ENCODE results near the gene AANAT. TPM values are rescaled to one million over a fixed set of nuclear protein-coding genes. Genes with fewer than 3 reads are reported as not detected.
A peak's percentile ranks its signal among the peaks of the same experiment; 100 is the strongest.

The AANAT gene
- polyA plus RNA-seq, 5 donors, result 0.05 to 0.22 (median 0.19) TPM; not detected in 2

DNA sequence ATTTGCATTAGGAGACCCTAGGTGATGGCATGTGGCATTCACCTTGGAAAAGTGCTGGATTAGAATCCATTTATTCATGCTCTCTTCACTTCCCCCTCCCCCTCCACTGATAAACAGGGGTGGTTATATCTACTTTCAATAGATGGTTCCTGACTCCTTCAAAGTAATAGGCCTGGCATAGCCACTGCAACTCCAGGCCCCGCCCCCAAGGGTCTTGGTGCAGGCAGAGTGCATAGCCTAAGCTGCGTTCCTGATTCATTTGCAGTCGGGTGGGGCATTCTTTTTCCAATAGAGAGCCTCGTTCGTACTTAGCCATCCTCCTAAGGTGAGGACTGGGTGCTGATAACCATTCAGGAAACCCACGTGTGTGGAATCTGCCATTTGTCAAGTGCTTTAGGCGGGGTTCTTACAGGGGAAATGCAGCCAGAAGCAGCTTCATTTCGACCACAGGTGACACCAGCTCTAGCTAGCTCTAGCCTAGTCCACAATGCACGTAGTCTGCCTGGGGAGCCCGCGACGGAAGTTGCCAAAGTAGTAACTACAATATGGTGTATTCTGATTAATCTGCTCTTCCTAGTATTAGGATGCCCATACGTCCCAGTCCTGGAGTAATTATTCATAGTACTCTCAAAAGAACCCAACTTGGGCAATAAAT, 25.6 kb upstream of the AANAT start:
- no peak for DNase-seq

DNA sequence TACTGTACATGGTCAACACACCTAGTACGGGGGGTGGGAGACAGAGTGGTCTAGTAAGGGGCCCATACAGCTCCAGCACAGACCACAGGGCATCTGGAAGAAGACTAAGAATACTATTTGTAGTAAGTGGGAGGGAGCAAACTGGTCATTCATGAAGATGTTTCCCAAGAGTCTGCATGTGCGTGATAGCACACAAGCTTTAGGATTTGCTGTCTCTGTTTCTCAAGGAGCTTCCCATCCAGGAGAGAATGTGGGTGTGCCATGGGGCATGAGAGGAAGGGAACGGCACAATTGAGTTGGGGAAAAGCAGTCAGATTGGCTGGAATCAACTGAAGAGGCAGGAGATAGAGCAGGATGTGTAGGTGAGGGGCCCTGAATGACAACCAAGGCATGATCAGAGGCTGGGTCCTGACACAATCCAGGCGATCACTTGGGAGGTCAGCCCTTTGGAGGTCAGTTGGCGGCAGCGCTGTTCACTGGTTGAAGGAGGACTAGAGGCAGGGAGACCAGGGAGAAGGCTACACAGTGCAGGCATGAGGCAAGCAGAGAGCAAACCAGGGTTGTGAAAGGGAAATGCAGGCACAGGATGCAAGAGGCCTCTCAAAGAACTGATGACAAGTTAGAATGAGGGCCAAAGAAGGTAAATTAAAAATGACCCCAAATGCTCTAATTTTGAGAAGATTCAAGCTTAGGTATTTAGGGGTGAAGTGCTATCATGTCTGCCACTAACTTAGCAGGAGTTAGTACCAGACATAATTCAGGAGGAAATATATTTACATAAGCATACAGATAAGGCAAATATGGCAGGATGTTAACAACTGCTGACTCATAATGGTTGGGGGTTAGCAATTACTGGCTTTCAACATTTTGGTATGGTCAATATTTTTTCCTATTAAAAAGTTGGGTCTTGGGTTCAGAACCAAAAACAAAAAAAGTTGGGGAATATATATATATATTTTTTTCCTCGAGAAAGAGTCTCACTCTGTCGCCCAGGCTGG, 24.8 kb upstream of the AANAT start:
- DNase-seq, result no peak

DNA sequence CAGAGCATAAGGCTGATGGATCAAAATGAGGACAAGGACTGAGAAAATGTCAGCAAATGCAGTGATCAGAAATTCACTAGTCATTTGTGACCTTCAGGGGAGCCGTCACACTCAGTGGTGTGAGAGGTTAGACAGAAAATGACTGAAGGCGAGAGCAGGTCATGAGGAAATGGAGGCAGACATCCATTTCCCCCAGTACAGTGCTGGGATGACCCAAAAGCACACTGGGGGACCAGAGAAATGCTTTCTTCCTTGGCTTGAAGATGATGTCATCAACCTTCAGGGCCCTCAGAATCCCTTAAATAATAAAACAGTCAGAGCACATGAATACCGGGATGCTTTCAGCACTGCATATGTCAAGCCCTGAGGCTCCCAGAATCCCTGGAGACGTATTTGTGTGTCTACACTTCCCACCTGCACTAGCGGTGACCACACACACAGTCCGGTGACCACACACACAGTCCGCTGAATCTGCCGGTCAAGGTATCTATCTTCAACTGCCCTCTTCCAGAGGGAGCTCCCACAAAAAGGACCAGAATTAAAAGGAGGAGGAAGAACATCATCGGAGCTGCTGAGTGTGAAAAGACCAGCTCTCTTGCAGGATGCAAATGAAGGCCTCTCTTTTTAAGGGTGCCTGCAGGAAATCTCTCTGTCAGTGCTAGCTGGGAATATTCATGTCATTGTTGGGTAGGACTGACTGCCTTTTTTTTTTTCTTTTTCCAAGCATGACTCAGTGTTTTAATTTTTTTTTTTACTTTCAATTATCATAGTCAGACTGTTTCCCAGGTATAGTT, 22.7 kb upstream of the AANAT start:
- DNase-seq, result no peak

DNA sequence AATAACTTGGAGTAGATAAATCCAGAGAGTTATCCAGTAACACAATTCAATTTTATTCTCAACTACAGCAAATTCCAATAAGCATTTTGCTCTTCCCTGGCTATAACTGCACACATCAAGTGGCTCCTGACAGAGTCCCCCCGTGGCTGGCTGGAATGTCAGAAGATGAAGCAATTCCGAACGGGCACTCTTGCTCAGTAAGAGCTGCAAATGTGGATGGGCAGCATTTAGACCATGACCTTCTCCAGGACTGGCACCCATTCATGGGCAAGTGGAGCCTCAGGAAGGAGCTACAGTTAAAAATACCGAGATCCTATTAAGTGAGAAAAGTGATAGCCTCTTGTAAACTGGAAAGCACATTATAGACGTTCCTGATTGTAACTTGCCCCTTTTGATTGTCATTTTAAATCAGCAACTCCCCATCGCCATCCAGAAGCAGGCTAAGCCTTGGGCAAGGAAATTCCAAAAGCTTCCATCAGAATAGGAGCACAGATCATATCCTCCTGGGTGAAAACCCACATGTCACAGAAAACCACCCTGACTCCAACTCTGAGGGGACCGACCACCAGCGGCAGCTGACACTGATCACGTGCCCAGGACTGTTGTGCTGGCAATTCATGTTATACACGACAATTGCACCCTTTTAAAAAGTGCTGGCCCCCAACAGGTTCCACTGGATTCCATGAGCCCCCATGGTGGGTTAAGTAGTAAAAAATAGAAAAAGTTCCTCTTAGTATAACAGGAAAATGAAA, 21.5 kb upstream of the AANAT start:
- DNase-seq, result no peak

DNA sequence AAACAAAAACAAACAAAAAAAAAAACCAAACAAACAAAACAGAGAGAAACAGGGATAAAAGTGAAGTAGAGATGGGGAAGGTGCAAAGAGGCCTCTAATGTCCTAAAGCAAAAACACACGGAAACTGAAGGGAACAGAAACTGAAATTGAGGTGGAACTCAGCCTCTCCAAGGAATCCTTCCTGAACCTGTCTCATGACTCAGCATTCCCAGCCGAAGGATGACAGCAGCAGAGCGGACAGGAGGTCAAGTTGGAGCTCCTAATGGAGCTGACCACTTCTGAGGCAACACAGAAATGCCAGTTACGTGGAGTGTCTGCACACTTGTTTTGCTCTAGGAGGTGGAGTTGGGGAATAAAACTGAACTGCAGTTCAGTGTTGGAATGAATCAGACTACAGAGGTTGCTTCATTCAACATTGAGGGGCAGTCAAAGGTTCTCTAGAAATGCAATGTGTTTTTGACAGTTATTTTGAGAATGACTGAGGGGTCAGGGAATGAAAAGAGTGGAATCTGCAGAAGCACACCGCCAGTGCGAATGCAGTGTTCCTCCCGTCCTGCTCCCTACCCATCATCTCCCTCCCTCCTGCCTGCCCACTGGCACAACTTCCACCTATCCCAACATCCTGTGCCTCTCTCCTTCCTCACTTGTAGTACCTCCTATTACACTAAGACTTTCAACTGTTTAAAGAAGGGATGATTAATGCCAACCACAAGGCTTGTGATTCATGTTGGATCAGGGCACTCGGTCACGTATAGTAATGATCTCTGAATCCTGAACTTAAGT, 20.8 kb upstream of the AANAT start:
- no peak for DNase-seq

DNA sequence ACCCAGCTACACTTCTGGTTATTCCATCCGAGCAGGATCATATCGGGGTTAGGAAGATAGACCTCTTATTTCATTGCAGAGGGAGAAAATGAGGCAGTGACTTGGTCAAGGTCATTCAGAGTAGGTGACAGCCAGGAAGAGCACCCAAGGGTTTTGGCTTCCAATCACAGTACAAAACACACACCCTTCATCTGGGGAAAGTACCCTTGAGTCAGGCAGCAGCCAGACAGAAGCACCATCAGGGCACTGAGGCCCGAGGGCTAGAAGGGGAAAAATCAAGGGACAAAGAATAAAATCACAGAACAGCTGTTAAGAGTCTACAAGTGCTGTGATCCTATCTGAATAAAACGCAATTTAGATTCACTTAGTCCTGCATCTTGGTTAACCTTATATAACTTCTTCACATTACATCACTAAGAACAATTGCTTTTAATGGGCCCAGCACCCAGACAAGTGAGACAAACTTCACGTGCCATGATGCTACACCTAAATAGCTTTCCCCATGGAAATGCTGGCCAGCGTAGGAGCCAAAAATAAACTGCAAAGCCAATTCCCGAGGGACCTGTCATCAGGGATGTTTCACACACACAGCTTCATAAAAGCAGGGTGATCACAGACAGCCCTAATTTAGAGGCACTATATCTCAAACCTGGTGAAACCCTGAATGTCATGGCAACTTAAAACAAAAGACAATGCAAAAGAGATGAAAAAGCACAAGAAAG, 19.3 kb upstream of the AANAT start:
- DNase-seq, result no peak

DNA sequence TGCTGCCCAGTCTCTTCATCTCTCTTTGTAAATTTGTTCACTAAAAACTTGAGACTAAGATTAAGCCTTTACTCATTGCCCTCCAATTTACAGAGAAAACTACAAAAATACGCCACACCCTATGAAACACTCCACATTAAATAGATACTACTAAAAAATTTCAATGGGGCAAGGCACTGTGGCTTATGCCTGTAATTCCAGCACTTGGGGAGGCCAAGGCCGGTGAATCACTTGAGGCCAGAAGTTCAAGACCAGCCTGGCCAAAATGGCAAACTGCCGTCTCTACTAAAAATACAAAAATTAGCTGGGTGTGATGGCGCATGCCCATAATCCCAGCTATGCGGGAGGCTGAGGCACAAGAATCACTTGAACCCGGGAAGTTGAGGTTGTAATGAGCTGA, 18.3 kb upstream of the AANAT start:
- no peak for DNase-seq

DNA sequence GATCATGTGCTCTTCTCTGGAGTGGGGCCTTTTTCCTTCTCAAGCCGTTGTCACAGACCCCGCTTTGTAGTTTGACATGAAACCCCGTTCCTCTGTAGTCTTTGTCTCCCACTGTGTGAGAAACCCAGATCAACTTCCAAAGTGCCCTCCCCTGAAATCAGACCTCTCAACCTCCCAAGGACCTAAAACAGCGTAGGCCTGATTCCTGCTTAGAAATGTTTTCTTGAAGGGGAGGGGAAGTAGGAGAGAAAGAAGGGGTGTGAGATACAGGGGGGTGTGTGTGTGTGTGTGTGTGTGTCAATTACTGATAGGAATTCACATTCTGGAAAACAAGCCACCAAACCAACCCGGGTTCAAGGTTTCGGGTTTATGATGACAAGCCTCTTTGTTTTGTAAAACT, 15.9 kb upstream of the AANAT start:
- DNase-seq, result no peak

DNA sequence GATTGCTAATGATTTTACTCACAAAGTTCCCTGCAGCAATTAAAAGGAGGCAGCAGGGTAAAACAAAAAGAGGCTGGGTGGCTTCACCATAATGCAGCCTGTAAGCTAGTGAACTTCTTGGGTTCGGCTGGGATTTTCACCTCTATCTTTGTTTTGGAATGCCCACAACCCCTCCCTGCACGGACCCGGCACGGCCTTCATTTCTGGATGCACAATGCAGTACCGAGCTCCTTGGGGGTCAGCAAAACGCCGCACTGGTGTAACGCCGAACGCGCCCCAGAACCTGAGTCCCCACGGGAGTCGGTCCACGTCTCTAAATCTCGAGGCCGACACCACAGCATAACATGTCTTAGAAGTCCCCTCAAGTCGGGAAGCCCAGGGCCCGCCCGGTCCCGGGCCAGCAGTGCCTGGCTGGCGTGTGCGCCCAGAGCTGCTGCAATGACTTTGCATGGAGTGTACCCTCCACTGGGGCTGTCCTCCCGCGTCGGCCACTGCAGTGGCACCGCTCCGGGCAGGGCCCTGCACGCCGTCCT, 15.2 kb upstream of the AANAT start:
- DNase-seq, result no peak

DNA sequence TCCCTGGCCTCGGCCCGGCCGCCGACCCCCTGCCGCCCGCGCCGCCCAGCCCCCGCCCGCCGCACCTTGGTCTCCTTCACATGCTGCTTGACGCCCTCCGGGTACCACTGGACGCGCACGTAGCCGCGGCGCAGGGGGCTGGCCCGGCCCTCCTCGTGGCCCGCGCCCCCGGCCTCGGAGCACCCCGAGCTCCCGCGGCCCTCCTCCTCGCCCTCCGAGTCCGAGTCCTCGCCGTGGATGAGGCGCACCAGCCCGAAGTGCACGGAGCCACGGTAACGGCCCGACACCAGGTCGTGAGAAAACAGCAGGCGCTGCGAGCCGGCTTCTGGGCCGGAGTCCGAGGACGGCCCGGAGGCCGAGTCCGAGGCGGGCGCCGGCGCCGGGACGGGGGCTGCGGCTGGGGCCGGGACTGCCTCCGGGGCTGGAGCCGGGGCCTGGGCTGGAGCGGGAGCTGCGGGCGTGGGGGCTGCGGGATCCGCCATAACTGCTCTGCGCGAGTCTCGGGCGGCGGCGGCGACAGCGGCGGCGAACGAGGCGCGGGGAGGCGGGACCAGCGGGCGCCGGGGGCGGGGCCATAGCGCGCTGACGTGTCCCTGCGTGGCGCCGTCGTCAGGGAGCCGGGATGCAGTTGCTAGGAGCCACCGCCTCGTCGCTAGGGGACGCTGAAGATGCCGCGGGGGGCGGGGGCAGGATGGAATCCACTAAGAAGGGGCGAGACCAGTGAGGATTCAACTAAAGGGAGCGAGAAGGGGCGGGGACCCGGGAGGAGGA, 14.6 kb upstream of the AANAT start, which contains the start of gene UBE2O:
Gene UBE2O (minus strand): TSS at position 493 of the 771 bp plus-strand sequence. CDS start 11 bp downstream, at position 482.
- peak; percentile 76 to 79 for DNase-seq

DNA sequence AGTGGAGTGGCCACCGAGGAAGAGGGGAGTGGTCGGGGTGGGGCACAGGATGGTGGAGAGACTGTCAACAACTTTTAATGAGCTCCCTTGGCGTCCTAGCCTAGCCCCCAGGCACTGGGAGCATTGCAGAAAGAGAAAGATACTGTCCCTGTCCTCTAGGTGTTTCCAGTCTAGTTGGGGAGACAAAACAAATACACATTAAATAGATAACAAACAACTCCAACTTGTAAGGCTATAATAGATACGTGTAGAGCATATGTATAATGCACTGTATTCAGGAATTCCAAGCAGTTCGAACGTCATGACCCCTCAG, 14.0 kb upstream of the AANAT start:
- no peak for DNase-seq

DNA sequence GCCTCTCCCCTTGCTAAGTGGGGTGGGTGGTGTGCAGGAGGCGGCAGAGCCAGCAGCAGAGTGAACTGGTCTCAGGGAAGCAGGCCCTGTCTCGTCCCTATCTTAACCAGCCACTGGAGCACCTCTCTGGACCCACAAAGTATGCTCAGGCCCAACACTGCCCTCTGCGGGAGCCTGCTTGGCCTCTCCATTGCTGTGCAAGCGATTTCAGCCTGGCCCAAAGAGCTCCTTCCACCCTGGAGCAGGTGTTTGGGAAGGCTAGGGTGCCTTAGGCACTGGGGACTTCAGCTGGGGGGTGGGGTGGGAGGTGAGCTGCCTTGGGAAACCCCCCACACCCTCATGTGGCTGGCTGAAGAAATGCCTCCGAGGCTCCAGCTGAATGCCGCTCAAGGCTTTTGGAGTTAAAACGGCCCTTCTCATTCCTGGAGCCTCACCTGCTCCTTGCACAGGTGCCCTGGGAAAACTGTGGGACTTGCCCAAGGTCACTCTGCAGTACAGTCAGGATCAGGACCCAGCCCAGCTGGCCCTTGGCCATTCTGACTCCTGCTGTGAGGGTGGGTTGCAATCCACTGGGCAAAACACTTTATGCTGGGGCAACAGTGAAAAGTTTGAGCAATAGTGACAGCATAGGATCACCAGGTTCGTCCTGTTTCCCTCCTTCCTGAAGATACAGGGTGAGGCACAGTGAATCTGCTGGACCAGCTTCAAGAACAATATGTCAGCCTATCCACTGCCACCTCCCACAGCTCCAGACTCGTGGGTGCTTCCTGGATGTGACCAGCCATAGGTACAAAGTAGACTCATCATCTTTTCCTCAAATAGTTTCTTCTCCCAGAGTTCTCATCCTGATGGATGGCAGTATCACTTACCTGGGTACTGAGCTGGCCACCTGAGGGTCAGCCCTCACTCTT, 8.6 kb upstream of the AANAT start:
- no peak for DNase-seq

DNA sequence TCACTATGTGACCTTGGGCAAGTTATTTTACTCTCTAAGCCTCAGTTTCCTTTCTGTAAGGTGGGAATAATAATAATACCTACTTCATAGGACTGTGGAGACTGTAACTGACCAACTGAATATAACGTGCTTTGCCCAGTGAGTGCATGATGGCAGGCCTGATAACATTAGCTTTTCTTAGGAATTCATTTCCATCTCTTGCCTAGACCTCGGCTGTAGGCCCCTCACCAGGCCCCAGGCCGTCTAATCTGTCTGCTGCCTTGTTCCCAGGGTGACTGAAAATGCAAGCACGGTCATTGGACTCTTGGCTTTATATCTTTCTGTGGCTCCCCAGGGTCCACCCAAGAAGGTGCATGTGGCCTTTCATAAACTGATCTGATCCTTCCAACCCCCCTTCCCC, 7.7 kb upstream of the AANAT start:
- DNase-seq, result no peak

DNA sequence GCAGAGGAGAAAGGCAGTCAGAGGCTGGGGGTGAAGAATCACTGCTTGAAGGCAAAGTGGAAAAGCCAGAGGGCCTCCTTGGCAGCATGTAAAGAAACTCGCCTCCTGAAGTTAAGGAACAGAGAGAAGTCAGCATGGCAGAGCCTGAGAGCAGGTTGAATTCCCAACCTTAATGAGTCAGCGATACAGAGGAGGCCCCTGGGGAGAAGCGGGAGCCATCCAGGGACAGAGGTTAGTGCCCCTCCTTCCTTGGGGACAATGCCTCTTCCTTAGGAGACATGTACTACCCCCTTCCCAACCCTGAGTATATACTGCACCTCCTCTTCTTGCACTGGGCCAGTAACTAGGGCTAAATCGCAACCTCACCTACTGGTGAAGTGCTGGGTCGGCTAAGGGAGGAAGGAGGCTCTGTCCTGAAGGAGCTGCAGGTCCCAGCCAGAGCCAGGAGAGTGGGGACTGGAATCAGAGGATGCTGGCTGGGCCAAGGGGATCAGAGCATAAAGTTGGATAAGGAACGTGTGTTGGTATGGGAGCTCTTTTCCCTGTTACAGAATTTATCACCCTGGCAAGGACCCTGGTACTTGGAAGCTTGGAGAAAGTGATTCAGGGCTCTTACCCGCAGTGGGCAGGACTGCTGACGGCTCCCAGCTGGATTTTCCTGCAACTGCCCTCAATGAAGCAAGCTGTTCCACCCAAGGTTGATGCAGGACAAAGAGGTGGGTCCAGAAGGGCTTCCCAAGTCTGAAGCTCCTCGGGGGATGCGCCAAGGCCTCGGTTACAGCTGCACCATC, 5.4 kb upstream of the AANAT start:
- no peak for DNase-seq

DNA sequence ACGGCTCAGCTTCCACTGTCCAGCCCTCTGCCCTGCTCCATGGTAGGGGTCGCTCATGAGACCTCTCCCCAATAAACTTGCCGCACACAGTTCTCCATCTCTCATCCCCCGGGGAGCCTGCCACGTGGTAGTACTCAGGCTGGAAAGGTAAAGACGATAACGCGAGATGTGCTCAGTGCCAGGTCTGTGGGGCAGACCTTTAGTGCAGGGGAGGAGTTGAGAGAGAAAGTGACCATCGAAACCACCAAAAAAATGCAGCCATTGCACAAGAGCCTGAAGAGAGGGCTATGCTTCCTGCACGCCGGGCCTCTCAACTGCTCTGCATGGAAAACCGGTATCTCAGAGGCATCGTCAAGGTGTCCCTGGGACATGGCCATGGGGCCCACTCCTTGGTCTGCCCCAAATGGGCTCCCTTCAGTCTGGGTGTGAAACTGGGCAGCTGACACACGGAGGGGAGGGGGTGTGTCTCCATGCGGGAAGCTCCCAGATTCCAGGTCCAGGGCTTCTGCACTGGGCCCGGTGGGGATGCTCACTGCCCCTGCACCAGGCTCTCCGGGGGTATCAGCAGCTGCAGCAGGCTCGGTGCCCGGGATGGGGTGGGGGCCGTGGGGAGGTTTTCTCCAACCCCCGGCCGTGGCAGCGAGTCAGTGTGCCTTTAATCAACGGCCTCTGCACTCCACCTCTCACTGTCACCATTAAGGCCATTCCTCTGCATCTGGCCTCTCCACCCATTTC, 4.7 kb upstream of the AANAT start:
- DNase-seq, result no peak

DNA sequence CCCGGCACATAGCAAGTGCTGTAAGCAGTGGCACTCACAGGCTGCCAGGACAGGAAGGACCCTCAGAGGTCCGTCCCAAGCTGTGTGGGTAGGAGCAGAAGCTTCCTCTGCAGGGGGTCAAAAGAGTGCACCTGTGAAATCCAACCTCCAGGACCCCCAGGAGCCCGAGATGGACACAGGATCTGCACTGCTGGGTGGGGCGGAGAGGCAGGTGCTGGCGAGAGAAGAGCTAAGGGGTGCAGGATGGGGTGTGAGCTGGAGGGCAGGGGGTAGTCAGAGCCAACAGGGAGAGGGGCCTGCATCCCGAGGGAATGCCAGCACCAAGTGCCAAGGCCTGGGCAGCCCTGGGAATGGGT, 650 bp upstream of the AANAT start:
- no peak for DNase-seq

All from right lung (tissue), 5 donors.